ENCODE measurements around the gene DBP. TPM values are rescaled to one million over a fixed set of nuclear protein-coding genes. Genes with fewer than 3 reads are reported as not detected.

The DBP gene
- total RNA-seq, 8 experiments from 2014 or later, result 3.3 to 19.6 (median 10.4) TPM

GRCh38 chr19:48606463-48607358, 30.5 kb downstream of the DBP start, which contains the start of gene SPACA4:
TSS of gene SPACA4 (plus strand) at chr19:48606742. CDS start at chr19:48606979, 237 bp downstream.
- Histone ChIP-seq H3K4me3 (no peak within 1 kb of the TSS), H3K27ac (no peak within 1 kb of the TSS), H3K4me1 (replicated peaks in 1 of 2) (no peaks in the 10 kb centered on the region)
- ATAC-seq (replicated peaks in 6 of 8), result peak in 4 of 8 experiments; percentile 11 to 19 (median 15)
- 80 to 100% (median 94%) methylated on average over 2 to 13 of the region's 39 CpGs; no CpG with 5 or more reads in 4 of the 10 experiments for WGBS, 10 experiments
- in situ Hi-C loops (cut with MboI; ENCODE audit: low pct_unique_long_range_greater_than_20kb in 2 of 9, low sequenced_read_pairs in 9 of 9, unreplicated experiment in 9 of 9), result no loop called here

GRCh38 chr19:48603850-48604249, 33.3 kb downstream of the DBP start:
- WGBS, 10 experiments, result 90 to 100% (median 90%) methylated on average over 1 to 3 of the region's 9 CpGs; no CpG with 5 or more reads in 7 of the 10 experiments
- in situ Hi-C loops (cut with MboI; ENCODE audit: low pct_unique_long_range_greater_than_20kb in 2 of 9, low sequenced_read_pairs in 9 of 9, unreplicated experiment in 9 of 9), result no loop called here
- no peaks in the 10 kb centered on the region for H3K4me1 ChIP-seq (replicated peaks in 1 of 2)

GRCh38 chr19:48603449-48603848, 33.7 kb downstream of the DBP start:
- in situ Hi-C loops (cut with MboI; ENCODE audit: low pct_unique_long_range_greater_than_20kb in 2 of 9, low sequenced_read_pairs in 9 of 9, unreplicated experiment in 9 of 9), result no loop called here
- ATAC-seq (replicated peaks in 6 of 8), result peak in 4 of 8 experiments; percentile 7 to 24 (median 14)
- WGBS, 10 experiments, result no CpG with 5 or more reads among the region's 39 CpGs

More at GRCh38 chr19:48603850-48604249, 33.3 kb downstream of the DBP start:
- Histone ChIP-seq H3K4me3 (no peak overlapping the region), H3K27ac (no peak overlapping the region)
- peak in 3 of 8 experiments; percentile 2 to 12 (median 6) for ATAC-seq (replicated peaks in 6 of 8)

DNA sequence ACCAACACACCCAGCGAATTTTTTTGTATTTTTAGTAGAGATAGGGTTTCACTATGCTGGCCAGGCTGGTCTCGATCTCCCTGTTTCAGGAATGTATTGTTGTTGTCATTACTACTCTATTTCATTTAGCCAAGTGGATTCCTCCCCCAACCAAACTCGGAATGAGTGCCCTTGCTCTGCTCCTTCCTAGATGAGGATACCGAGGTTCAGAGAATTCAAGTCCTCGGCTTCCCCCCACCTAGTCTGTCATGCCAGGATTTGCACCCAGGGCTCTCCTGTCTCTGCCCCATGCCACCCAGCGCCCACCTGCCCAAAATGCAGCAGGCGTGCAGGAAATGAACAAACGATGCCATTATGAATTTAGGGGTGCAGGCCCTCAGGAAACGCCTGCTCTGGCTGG, 34.2 kb downstream of the DBP start:
- Histone ChIP-seq H3K4me1 (replicated peaks in 1 of 2) (no peaks in the 10 kb centered on the region), H3K4me3 (no peak overlapping the region), H3K27ac (no peak overlapping the region)
- in situ Hi-C loops (cut with MboI; ENCODE audit: low pct_unique_long_range_greater_than_20kb in 2 of 9, low sequenced_read_pairs in 9 of 9, unreplicated experiment in 9 of 9), result no loop called here
- 44 to 100% (median 89%) methylated on average over 1 to 5 of the region's 9 CpGs; no CpG with 5 or more reads in 3 of the 10 experiments for WGBS, 10 experiments
- no peak for ATAC-seq (replicated peaks in 6 of 8)

More at GRCh38 chr19:48603449-48603848, 33.7 kb downstream of the DBP start:
- no peak overlapping the region for H3K4me3 ChIP-seq
- H3K27ac ChIP-seq, result no peak overlapping the region
- H3K4me1 ChIP-seq (replicated peaks in 1 of 2), result no peaks in the 10 kb centered on the region

DNA sequence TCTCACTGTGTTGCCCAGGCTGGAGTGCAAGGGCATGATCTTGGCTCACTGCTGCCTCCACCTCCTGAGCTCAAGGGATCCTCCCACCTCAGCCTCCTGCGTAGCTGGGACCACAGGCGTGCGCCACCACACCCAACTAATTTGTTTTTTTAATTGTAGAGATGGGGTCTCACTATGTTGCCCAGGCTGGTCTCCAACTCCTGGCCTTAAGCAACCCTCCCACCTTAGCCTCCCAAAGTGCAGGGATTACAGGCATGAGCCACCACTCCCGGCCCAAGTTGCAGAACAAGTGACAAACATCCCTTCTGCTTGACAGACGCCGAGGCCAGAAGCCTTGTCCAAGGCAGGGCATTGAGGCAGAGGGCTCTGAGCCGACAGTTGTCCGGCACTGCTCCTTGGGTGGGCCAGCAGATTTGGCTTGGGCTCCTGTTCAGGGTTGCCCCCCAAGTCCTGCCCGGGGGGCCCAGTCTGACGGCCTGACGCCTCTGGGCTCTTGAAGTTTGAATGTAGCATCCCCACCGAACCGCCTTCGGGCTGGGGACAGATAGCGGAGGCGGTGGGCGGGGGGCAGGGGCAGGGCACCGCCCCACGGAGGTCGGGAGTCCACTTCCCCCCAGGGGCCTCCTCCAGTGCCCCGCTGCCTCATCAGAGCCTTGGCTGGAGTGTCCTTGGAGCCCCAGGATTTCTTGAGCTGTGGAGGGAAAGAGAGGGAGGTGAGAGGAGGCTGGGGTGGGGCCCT, 36.3 kb downstream of the DBP start:
- 71 to 100% (median 89%) methylated on average over 2 to 5 of the region's 21 CpGs; no CpG with 5 or more reads in 4 of the 10 experiments for WGBS, 10 experiments
- Histone ChIP-seq H3K4me3 (no peak overlapping the region), H3K27ac (no peak overlapping the region), H3K4me1 (replicated peaks in 1 of 2) (no peaks in the 10 kb centered on the region)
- no peak for ATAC-seq (replicated peaks in 6 of 8)
- in situ Hi-C loops (cut with MboI; ENCODE audit: low pct_unique_long_range_greater_than_20kb in 2 of 9, low sequenced_read_pairs in 9 of 9, unreplicated experiment in 9 of 9), result no loop called here

DNA sequence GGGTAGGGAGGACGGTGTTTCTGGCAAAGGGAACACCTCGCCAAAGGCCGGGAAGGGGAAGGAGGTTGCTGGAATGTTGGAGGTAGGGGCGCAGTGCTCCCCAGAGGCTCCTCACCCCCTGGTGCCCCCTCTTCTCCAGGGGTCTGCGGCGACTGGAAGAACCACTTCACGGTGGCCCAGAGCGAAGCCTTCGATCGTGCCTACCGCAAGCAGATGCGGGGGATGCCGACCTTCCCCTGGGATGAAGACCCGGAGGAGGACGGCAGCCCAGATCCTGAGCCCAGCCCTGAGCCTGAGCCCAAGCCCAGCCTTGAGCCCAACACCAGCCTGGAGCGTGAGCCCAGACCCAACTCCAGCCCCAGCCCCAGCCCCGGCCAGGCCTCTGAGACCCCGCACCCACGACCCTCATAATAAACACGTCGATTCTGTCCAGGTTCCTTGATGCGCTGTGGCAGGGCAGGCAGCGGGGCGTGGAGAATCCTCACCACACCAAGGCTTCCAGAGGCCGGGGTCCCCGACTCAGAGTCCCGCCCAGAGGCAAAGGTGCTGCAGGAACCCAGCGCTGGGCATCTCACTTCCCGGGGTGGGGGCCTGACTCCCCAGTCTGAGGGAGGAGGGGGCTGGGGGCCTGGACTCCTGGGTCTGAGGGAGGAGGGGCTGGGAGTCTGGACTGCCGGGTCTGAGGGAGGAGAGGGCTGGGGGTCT, 38.0 kb downstream of the DBP start:
- ATAC-seq (replicated peaks in 6 of 8), result peak in 2 of 8 experiments; percentile 10 to 23
- in situ Hi-C loops (cut with MboI; ENCODE audit: low pct_unique_long_range_greater_than_20kb in 2 of 9, low sequenced_read_pairs in 9 of 9, unreplicated experiment in 9 of 9), result loop anchor here in 7 of 9 experiments (25.0 kb wide), 4 partner anchors 112 to 337 kb away; partner anchors contain the start of genes CARD8 (in 2 of the 7) and ZNF114 (in 2 of the 7)
- no peaks in the 10 kb centered on the region for H3K4me1 ChIP-seq (replicated peaks in 1 of 2)
- no peak overlapping the region for H3K4me3 ChIP-seq
- WGBS, 10 experiments, result 63 to 84% (median 81%) methylated on average over 2 to 14 of the region's 30 CpGs; no CpG with 5 or more reads in 6 of the 10 experiments
- no peak overlapping the region for H3K27ac ChIP-seq

GRCh38 chr19:48596679-48597465, 40.3 kb downstream of the DBP start:
- peak in 1 of 8 experiments; percentile 6 for ATAC-seq (replicated peaks in 6 of 8)
- Histone ChIP-seq H3K4me3 (no peak overlapping the region), H3K27ac (no peak overlapping the region), H3K4me1 (replicated peaks in 1 of 2) (no peaks in the 10 kb centered on the region)
- 71 to 90% (median 83%) methylated on average over 2 to 18 of the region's 39 CpGs; no CpG with 5 or more reads in 3 of the 10 experiments for WGBS, 10 experiments
- in situ Hi-C loops (cut with MboI; ENCODE audit: low pct_unique_long_range_greater_than_20kb in 2 of 9, low sequenced_read_pairs in 9 of 9, unreplicated experiment in 9 of 9), result loop anchor here in 7 of 9 experiments (25.0 kb wide), 4 partner anchors 110 to 335 kb away; partner anchors contain the start of genes CARD8 (in 2 of the 7) and ZNF114 (in 2 of the 7)

DNA sequence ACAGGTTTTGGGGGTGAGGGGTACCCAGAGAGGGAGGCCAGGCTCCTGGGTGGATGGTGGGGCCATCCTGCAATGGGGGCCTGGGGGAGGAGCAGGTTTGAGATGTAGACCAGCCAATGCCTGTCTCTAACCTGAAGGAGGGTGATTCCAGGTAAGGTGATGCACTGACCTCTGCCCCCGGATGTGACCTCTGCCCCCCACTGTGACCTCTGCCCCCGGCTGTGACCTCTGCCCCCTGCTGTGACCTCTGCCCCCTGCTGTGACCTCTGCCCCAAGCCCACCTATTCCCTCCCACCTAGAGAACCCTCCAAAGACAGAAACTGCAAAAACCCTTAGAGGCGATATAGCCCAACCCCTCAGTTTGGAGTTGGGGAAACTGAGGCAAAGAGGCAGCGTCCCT, 40.9 kb downstream of the DBP start:
- H3K27ac ChIP-seq, result no peak overlapping the region
- WGBS, 10 experiments, result 100% methylated on average over 1 of the region's 4 CpGs; no CpG with 5 or more reads in 9 of the 10 experiments
- H3K4me1 ChIP-seq (replicated peaks in 1 of 2), result no peaks in the 10 kb centered on the region
- in situ Hi-C loops (cut with MboI; ENCODE audit: low pct_unique_long_range_greater_than_20kb in 2 of 9, low sequenced_read_pairs in 9 of 9, unreplicated experiment in 9 of 9), result loop anchor here in 7 of 9 experiments (25.0 kb wide), 4 partner anchors 109 to 334 kb away; partner anchors contain the start of genes CARD8 (in 2 of the 7) and ZNF114 (in 2 of the 7)
- peak in 1 of 8 experiments; percentile 6 for ATAC-seq (replicated peaks in 6 of 8)
- no peak overlapping the region for H3K4me3 ChIP-seq

DNA sequence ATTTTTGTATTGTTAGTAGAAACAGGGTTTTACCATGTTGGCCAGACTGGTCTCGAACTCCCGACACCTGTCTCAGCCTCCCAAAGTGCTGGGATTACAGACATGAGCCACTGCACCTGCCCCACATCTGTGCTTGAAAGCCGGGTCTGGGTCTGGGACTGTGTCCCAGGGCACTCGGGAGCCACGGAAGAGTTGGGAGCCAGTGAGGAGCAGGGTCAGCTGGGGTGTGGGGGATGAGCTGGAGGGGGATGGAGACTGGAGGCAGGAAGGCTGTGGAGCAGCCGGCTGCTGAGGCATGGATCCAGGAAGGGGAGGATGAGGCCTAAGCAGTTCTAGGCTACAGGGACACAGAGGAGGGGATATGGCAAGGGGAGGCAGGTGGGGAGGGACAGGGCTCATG, 41.3 kb downstream of the DBP start:
- Histone ChIP-seq H3K4me3 (no peak overlapping the region), H3K27ac (no peak overlapping the region), H3K4me1 (replicated peaks in 1 of 2) (no peaks in the 10 kb centered on the region)
- in situ Hi-C loops (cut with MboI; ENCODE audit: low pct_unique_long_range_greater_than_20kb in 2 of 9, low sequenced_read_pairs in 9 of 9, unreplicated experiment in 9 of 9), result loop anchor here in 7 of 9 experiments (25.0 kb wide), 4 partner anchors 109 to 334 kb away; partner anchors contain the start of genes CARD8 (in 2 of the 7) and ZNF114 (in 2 of the 7)
- 40 to 100% methylated on average over 1 to 2 of the region's 6 CpGs; no CpG with 5 or more reads in 8 of the 10 experiments for WGBS, 10 experiments
- peak in 1 of 8 experiments; percentile 17 for ATAC-seq (replicated peaks in 6 of 8)

DNA sequence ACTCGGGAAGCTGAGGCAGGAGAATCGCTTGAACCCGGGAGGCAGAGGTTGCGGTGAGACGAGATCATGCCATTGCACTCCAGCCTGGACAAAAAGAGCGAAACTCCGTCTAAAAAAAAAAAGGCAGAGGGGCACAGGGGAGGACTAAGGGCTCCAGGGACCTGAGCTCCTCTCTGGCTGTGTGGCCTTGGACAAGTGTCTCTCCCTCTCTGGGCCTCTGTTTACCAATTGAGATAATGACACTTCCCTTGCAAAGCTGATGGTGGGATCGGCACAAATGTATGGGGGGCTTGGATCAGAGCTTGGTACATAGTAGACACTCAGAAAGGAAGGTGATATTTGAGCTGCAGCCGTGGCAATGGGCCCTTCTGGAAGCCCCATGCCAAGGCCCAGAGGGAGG, 42.0 kb downstream of the DBP start:
- ATAC-seq (replicated peaks in 6 of 8), result no peak
- in situ Hi-C loops (cut with MboI; ENCODE audit: low pct_unique_long_range_greater_than_20kb in 2 of 9, low sequenced_read_pairs in 9 of 9, unreplicated experiment in 9 of 9), result loop anchor here in 7 of 9 experiments (25.0 kb wide), 4 partner anchors 108 to 333 kb away; partner anchors contain the start of genes CARD8 (in 2 of the 7) and ZNF114 (in 2 of the 7)
- Histone ChIP-seq H3K4me3 (no peak overlapping the region), H3K4me1 (replicated peaks in 1 of 2) (no peaks in the 10 kb centered on the region), H3K27ac (no peak overlapping the region)
- 71 to 100% (median 83%) methylated on average over 1 to 3 of the region's 9 CpGs; no CpG with 5 or more reads in 6 of the 10 experiments for WGBS, 10 experiments

DNA sequence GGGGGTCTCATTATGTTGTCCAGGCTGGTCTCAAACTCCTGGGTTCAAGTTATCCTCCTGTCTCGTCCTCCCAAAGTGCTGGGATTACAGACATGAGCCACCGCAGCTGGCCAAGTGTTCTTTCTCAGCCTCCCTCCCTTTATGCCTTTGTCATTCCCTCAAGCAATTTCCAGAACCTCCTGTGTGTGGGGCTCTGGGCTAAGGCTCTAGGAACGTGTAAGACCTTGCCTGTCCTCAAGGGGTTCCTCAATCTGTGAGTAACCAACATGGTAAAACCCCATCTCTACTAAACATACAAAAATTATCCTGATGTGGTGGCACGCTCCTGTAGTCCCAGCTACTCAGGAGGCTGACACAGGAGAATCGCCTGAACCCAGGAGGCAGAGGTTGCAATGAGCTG, 46.2 kb downstream of the DBP start:
- Histone ChIP-seq H3K4me1 (replicated peaks in 1 of 2) (peaks cover 0 to 6% of the 10 kb centered on the region in 2 donors), H3K27ac (no peak overlapping the region), H3K4me3 (no peak overlapping the region)
- in situ Hi-C loops (cut with MboI; ENCODE audit: low pct_unique_long_range_greater_than_20kb in 2 of 9, low sequenced_read_pairs in 9 of 9, unreplicated experiment in 9 of 9), result loop anchor here in 7 of 9 experiments (25.0 kb wide), 4 partner anchors 104 to 329 kb away; partner anchors contain the start of genes CARD8 (in 2 of the 7) and ZNF114 (in 2 of the 7)
- WGBS, 10 experiments, result 14 to 100% (median 65%) methylated on average over 1 to 3 of the region's 5 CpGs; no CpG with 5 or more reads in 2 of the 10 experiments
- no peak for ATAC-seq (replicated peaks in 6 of 8)
